Stimulated activated CD8-positive, alpha-beta memory T cell treated with anti-CD3 and anti-CD28 coated beads, Interleukin-15, amount 100 ng/mL, for 4 hours (primary cell): ENCODE measurements around the gene RAET1G.
"Not testable (repeated sequence)": the region's sequence is repeated elsewhere in the genome, so short reads cannot be mapped to it uniquely, and the experiment has no call there.

Source experiments
- DNase-seq, 2 donors: peaks; one replicate each; pipeline ENCODE4 v3.0.0-alpha.2; 2020; ENCODE audit warnings: low read depth in 2 of 2

The RAET1G gene

GRCh38 chr6:149913540-149914240, 9.2 kb downstream of the RAET1G start:
- DNase-seq: no peak

GRCh38 chr6:149913085-149913484, 9.8 kb downstream of the RAET1G start:
- no peak for DNase-seq

GRCh38 chr6:149912680-149913079, 10.2 kb downstream of the RAET1G start:
- not testable (repeated sequence) for DNase-seq

- DNase-seq: no peak
These were observed 12.2 kb downstream of the RAET1G start for GRCh38 chr6:149910721-149911151.

- no peak for DNase-seq
These were observed 13.0 kb downstream of the RAET1G start for GRCh38 chr6:149909701-149910470.

- DNase-seq: not testable (repeated sequence)
These were observed 14.4 kb downstream of the RAET1G start for GRCh38 chr6:149908480-149908879.

- DNase-seq: no peak
These were observed 15.6 kb downstream of the RAET1G start for GRCh38 chr6:149907317-149907716.

- no peak for DNase-seq
These were observed 16.5 kb downstream of the RAET1G start for GRCh38 chr6:149906405-149906804.

- DNase-seq: no peak
These were observed 17.0 kb downstream of the RAET1G start for GRCh38 chr6:149905911-149906371.

- no peak for DNase-seq
These were observed 17.5 kb downstream of the RAET1G start for GRCh38 chr6:149905371-149905910.

- no peak for DNase-seq
These were observed 18.1 kb downstream of the RAET1G start for GRCh38 chr6:149904661-149905370.

GRCh38 chr6:149903938-149904611, 18.8 kb downstream of the RAET1G start:
- DNase-seq: no peak

- DNase-seq: no peak
These were observed 21.3 kb downstream of the RAET1G start for GRCh38 chr6:149901444-149902140.

GRCh38 chr6:149900620-149901443, 22.1 kb downstream of the RAET1G start:
- DNase-seq: no peak

GRCh38 chr6:149899926-149900619, 22.8 kb downstream of the RAET1G start:
- no peak for DNase-seq

- no peak for DNase-seq
These were observed 23.4 kb downstream of the RAET1G start for GRCh38 chr6:149899486-149899885.

GRCh38 chr6:149898966-149899365, 24.0 kb downstream of the RAET1G start:
- no peak for DNase-seq

- DNase-seq: no peak
These were observed 24.8 kb downstream of the RAET1G start, which contains the start of gene RAET1E for GRCh38 chr6:149897855-149898744. Gene RAET1E (minus strand): TSS chr6:149898113. CDS start chr6:149890901, 7,212 bp downstream.
